WI38 (cell line): Measurements from ENCODE around the gene RASGRP2.

Experiments
- H3K4me3 ChIP-seq: 2 replicates; pipeline ENCODE4 v1.5.1; 2011; ENCODE audit warnings: low read depth, mild to moderate bottlenecking, control low read depth, low read length
- CTCF ChIP-seq: IDR thresholded peaks from 2 replicates; pipeline ENCODE4 v1.5.1; 2012; ENCODE audit warnings: low read depth, mild to moderate bottlenecking, control low read depth, low read length

The RASGRP2 gene

GRCh38 chr11:64764040-64764611, 20.2 kb upstream of the RASGRP2 start:
- no peak for TF ChIP-seq CTCF
- no peak overlapping the region for H3K4me3 ChIP-seq

- TF ChIP-seq CTCF = no peak
- no peak overlapping the region for H3K4me3 ChIP-seq
Measured at GRCh38 chr11:64763526-64764039, 19.6 kb upstream of the RASGRP2 start.

GRCh38 chr11:64762674-64763525, 19.0 kb upstream of the RASGRP2 start:
- no peak for TF ChIP-seq CTCF
- H3K4me3 ChIP-seq = no peak overlapping the region

GRCh38 chr11:64762277-64762673, 18.3 kb upstream of the RASGRP2 start:
- no peak overlapping the region for H3K4me3 ChIP-seq
- TF ChIP-seq CTCF = no peak

GRCh38 chr11:64760759-64761420, 16.9 kb upstream of the RASGRP2 start:
- H3K4me3 ChIP-seq = no peak overlapping the region
- no peak for TF ChIP-seq CTCF

- H3K4me3 ChIP-seq = no peak within 1 kb of the TSS
- TF ChIP-seq CTCF = no peak
Measured at GRCh38 chr11:64759722-64760719, 16.1 kb upstream of the RASGRP2 start, which contains the start of gene PYGM. Gene PYGM (minus strand): TSS chr11:64759974. CDS start chr11:64759898, 76 bp downstream.
